Measurements from ENCODE around the gene TMEM151A. TPM values are rescaled to one million over a fixed set of nuclear protein-coding genes. Genes with fewer than 3 reads are reported as not detected.

TMEM151A gene
- total RNA-seq, 6 experiments from 2014 or later: 0.07 to 0.11 TPM; not detected in 4

DNA sequence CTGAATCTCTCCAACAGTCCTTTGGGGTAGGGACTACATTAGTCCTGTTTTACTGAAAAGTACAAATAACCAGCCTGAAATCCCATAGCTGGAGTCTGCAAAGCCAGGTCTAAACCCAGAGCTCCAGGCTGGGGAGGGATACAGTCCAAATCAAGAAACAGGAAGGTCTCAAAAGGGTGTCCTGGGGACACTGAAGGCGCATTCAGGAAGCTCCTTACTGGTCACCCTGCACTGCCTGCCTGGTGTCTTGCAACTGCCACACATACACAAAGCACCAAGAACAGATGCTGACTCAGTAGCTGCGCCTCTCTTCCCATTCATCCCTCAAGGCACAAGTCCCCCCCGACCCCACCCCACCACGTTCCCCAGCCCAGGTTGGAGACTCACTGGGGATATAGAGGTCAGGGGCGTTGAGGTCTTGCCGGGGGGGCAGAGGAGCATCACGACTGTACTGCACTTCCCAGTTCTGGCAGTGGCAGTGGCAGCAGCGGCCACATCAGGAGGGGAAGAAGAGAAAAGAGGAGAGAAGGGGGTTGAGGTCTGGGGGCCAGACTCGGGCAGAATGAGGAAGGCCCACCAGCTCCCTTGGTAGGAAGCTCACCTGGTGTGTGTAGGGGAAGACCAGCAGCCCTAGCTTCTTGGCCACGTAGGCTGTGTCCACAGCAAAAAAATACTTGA is 4.3 kb upstream of the TMEM151A start:
- TF ChIP-seq, protein P1, sequence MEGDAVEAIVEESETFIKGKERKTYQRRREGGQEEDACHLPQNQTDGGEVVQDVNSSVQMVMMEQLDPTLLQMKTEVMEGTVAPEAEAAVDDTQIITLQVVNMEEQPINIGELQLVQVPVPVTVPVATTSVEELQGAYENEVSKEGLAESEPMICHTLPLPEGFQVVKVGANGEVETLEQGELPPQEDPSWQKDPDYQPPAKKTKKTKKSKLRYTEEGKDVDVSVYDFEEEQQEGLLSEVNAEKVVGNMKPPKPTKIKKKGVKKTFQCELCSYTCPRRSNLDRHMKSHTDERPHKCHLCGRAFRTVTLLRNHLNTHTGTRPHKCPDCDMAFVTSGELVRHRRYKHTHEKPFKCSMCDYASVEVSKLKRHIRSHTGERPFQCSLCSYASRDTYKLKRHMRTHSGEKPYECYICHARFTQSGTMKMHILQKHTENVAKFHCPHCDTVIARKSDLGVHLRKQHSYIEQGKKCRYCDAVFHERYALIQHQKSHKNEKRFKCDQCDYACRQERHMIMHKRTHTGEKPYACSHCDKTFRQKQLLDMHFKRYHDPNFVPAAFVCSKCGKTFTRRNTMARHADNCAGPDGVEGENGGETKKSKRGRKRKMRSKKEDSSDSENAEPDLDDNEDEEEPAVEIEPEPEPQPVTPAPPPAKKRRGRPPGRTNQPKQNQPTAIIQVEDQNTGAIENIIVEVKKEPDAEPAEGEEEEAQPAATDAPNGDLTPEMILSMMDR (IDR thresholded peaks at IDR 0.05): no peak
- peak overlapping the region; percentile 99 for H3K27ac Mint-ChIP-seq
- peak overlapping the region; percentile 96 for H3K4me3 Mint-ChIP-seq
- H3K27me3 Mint-ChIP-seq (ENCODE audit: insufficient read depth): peaks cover 8% of the 10 kb centered on the region
- no peaks in the 10 kb centered on the region for H3K9me3 Mint-ChIP-seq
- peaks cover 30% of the 10 kb centered on the region for H3K4me1 Mint-ChIP-seq (ENCODE audit: low read depth)
- no peak for DNase-seq
- H3K36me3 Mint-ChIP-seq (ENCODE audit: low read depth): no peaks in the 10 kb centered on the region

DNA sequence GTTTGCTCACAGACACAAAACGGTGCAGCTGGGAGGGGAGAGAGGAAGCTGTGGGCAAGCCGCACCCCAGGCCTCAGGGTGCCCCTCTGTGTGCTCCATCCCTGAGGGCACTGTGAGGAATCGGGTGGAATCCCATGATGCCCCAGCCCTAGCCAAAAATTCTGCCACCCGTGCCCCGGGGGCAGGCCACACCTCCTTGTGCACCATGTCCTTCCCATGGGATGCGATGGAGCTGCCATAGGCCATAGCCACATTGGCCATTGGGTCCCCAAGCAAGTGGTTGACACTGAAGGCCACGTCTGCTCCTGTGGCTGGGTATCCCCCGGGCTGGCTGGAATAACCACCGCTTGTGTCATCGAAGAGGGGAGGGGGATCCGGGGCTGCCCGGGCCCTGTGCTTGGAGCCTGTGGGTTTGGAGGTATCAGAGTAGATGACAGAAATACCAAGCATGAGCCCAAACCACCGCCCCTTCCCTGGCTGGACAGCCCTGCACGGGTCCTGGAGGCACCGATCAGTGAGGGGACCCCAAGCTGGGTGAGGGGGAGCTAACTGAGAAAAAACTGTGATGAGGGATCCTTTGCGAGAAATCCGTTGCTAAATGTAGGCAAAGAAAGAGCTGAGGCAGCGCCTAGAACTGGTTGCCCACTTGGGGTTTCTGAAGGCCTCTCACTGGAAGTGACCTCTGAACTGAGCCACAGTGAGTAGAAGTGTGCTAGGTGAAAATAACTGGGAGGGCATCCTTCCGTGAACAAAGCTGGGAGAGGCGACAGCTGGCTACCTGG is 3.6 kb upstream of the TMEM151A start:
- TF ChIP-seq, protein P1 (IDR thresholded peaks at IDR 0.05): no peak
- H3K27ac Mint-ChIP-seq: peak overlapping the region; percentile 99
- H3K36me3 Mint-ChIP-seq (ENCODE audit: low read depth): no peaks in the 10 kb centered on the region
- no peaks in the 10 kb centered on the region for H3K9me3 Mint-ChIP-seq
- DNase-seq: no peak
- H3K27me3 Mint-ChIP-seq (ENCODE audit: insufficient read depth): peaks cover 13% of the 10 kb centered on the region
- H3K4me1 Mint-ChIP-seq (ENCODE audit: low read depth): peaks cover 30% of the 10 kb centered on the region
- H3K4me3 Mint-ChIP-seq: peak overlapping the region; percentile 96

DNA sequence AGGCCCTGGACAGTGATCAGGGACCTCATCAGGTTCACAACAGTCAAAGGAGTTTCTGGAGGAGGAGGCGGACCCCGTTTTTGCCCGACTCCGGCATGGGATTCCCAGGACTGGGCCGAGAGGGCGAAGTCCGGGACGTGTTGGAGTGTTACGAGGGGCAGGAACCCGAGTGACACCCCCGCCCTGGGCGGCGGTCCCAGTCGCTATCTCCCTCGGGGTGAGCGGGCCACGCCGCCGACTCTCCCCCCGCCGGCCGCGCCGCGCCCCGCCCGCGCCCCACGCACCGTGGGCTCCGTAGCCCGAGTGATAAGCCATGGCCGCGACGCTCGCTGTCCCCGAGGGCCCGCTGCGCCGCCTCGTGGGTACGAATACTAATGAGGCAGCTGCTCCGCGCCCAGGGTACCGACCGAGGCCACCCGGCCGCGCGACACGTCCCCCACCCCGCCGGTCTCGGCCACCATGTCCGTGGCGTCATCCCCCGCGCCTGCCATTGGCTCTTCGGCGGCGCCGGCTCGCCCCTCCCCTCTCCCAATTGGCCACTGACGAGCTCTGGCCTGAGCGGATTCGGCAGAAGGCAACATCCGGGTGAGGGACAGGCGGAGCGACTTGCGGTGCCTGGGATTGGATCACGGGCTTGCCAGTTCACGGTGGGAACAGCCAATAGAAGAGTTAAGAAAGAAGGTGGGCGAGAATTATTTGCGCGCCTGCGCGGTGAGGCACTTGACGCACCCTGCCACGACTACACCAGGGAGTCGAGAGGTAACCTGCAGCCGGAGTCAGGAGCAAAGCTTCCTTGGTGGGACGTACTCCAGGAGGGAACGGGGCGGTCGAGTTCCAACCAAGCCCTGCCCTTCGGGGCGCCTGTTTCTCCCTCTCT is 2.8 kb upstream of the TMEM151A start, which contains the start of gene YIF1A:
Gene YIF1A, minus strand, starts transcription at position 473 of the 877 bp plus-strand sequence. Its CDS starts 158 bp downstream, at position 315.
- H3K4me1 Mint-ChIP-seq (ENCODE audit: low read depth): peaks cover 30% of the 10 kb centered on the region

DNA sequence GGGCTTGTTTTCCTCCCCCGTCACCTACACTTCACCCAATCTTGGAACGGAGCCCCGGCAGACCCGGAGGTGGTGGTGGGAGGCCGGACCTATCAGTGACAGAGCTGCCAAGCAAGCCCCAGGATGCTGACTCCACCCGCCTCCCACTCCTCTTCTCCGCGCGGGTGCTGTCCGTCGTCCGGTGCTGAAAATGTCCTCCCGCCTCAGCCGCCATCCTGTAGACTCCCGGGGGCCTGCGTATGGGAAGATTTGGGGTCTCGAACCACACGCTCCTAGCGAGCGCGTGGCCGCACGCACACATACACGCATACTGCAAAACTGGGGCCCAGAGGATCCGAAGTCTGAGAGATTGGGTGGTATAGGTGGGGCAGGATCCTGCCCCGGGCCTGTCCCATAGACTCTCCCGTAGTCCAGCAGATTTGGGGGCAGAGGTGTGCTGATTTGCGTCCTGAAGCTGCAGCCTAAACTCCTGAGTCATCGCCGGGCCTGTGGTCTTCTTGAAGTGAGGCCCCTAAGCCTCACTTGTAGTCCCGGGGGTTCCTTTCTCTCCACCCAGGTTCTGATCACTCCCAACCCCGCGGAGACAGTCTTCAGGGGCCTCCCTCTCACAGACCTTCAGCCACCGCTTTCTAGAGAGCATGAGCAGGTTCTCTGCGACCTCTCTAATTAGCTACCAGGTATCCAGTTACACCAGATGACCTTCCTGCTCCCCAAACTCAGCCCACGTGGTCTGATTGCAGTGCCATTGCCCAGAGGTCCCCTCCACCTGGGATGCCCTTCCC is 2.0 kb upstream of the TMEM151A start:
- H3K27ac Mint-ChIP-seq: peak overlapping the region; percentile 99
- no peaks in the 10 kb centered on the region for H3K36me3 Mint-ChIP-seq (ENCODE audit: low read depth)
- H3K9me3 Mint-ChIP-seq: no peaks in the 10 kb centered on the region
- H3K4me1 Mint-ChIP-seq (ENCODE audit: low read depth): peaks cover 30% of the 10 kb centered on the region
- TF ChIP-seq, protein P1 (IDR thresholded peaks at IDR 0.05): no peak
- no peak for DNase-seq
- H3K4me3 Mint-ChIP-seq: peak overlapping the region; percentile 96
- peaks cover 13% of the 10 kb centered on the region for H3K27me3 Mint-ChIP-seq (ENCODE audit: insufficient read depth)

More for the DNA sequence above, 2.8 kb upstream of the TMEM151A start, which contains the start of gene YIF1A:
- peaks cover 13% of the 10 kb centered on the region for H3K27me3 Mint-ChIP-seq (ENCODE audit: insufficient read depth)
- H3K27ac Mint-ChIP-seq: peak within 1 kb of the TSS; percentile 99
- DNase-seq: peak; percentile 100
- H3K9me3 Mint-ChIP-seq: no peaks in the 10 kb centered on the region
- H3K4me3 Mint-ChIP-seq: peak within 1 kb of the TSS; percentile 96
- H3K36me3 Mint-ChIP-seq (ENCODE audit: low read depth): no peaks in the 10 kb centered on the region
- TF ChIP-seq, protein P1 (IDR thresholded peaks at IDR 0.05): peak; percentile 50

DNA sequence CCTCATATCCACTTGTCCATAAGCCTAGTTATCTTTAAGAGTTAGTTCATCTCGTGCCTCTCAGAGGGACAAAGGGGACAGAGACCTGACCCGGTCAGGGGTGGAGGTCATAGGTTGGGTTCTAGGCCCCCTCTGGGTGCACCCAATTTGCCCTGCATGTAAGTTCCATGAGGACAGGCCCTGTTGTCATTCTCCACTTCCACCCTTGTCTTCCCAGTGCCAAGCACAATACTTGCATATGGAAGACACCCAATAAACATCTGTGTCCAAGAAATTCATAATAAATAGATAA is 1.4 kb upstream of the TMEM151A start:
- Mint-ChIP-seq H3K27me3 (ENCODE audit: insufficient read depth) (peaks cover 13% of the 10 kb centered on the region), H3K36me3 (ENCODE audit: low read depth) (no peaks in the 10 kb centered on the region), H3K4me1 (ENCODE audit: low read depth) (peaks cover 30% of the 10 kb centered on the region), H3K27ac (peak overlapping the region; percentile 99), H3K4me3 (peak overlapping the region; percentile 96), H3K9me3 (no peaks in the 10 kb centered on the region)
- DNase-seq: no peak
- TF ChIP-seq, protein P1 (IDR thresholded peaks at IDR 0.05): no peak
